ENCODE measurements around the gene CD276. TPM values are rescaled to one million over a fixed set of nuclear protein-coding genes. Genes with fewer than 3 reads are reported as not detected.

CD276 gene
- total RNA-seq, 4 donors from 2014 or later = 64.2 to 100 (median 74.2) TPM

DNA sequence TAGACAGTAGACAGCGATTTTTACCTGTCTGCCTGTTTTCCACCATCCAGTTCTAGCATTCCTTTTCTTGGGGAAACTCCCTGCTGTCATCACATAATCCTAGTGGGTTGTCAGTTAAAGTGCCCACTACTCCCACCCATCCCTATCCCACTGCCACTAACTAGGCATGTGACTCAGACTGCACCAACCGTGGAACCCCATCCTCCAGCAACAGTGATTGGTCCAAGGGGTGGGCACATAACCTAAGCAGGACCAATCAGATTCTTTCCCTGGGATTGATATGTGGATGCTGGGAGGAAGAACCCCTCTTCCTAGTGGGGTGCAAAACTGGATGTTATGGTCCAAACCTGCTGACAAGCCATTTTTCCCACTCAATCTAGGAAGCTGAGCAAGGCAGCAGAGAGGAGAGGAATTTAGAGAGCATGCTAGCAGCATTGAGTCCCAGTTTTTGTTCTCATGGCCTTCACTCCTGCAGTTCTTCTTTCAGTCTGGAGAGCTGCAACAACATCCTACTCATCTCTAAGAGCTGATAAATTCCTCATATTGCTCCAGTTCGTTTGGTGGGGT, 72.8 kb downstream of the CD276 start:
- H3K36me3 ChIP-seq = no peaks in the 10 kb centered on the region
- peaks cover 44% of the 10 kb centered on the region for H3K27me3 ChIP-seq
- no peak overlapping the region for H3K27ac ChIP-seq
- DNase-seq (ENCODE audit: low spot score in 2 of 2) = no peak
- no peak overlapping the region for H3K4me3 ChIP-seq
- peaks cover 23% of the 10 kb centered on the region for H3K4me1 ChIP-seq
- H3K9me3 ChIP-seq = no peaks in the 10 kb centered on the region
- TF ChIP-seq, protein P1, sequence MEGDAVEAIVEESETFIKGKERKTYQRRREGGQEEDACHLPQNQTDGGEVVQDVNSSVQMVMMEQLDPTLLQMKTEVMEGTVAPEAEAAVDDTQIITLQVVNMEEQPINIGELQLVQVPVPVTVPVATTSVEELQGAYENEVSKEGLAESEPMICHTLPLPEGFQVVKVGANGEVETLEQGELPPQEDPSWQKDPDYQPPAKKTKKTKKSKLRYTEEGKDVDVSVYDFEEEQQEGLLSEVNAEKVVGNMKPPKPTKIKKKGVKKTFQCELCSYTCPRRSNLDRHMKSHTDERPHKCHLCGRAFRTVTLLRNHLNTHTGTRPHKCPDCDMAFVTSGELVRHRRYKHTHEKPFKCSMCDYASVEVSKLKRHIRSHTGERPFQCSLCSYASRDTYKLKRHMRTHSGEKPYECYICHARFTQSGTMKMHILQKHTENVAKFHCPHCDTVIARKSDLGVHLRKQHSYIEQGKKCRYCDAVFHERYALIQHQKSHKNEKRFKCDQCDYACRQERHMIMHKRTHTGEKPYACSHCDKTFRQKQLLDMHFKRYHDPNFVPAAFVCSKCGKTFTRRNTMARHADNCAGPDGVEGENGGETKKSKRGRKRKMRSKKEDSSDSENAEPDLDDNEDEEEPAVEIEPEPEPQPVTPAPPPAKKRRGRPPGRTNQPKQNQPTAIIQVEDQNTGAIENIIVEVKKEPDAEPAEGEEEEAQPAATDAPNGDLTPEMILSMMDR (IDR thresholded peaks at IDR 0.05) = no peak
- TF ChIP-seq EP300 (IDR thresholded peaks at IDR 0.05) (no peak), POLR2AphosphoS5 (IDR thresholded peaks at IDR 0.05) (no peak), POLR2A (IDR thresholded peaks at IDR 0.05) (no peak)
- 61% methylated on average over 3 of the region's 3 CpGs for WGBS

DNA sequence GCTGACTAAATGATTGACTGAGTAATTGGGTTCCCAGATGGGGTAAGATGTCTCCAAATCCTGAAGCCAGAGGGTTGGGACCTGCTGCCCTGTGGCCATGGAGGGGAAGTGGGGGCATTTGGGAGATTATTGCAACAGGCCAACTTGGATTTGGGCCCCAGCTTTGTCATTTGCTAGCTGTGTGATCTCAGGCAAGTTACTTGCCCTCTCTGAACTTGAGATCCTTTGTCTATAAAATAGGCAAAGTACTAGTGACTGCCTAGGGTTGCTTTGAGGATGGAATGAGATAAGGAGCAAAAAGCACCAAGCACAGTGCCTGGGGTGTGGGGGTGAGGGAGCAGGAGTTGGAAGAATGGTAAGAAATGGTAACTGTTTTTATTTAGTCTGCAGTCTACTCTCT, 73.4 kb downstream of the CD276 start:
- H3K4me1 ChIP-seq = peaks cover 18% of the 10 kb centered on the region
- no peak for TF ChIP-seq EP300 (IDR thresholded peaks at IDR 0.05)
- TF ChIP-seq POLR2AphosphoS5 (IDR thresholded peaks at IDR 0.05) = no peak
- TF ChIP-seq, protein P1 (IDR thresholded peaks at IDR 0.05) = no peak
- TF ChIP-seq POLR2A (IDR thresholded peaks at IDR 0.05) = no peak
- no peaks in the 10 kb centered on the region for H3K9me3 ChIP-seq
- H3K36me3 ChIP-seq = no peaks in the 10 kb centered on the region
- no peak overlapping the region for H3K27ac ChIP-seq
- no peak for DNase-seq (ENCODE audit: low spot score in 2 of 2)
- peaks cover 38% of the 10 kb centered on the region for H3K27me3 ChIP-seq
- H3K4me3 ChIP-seq = no peak overlapping the region

DNA sequence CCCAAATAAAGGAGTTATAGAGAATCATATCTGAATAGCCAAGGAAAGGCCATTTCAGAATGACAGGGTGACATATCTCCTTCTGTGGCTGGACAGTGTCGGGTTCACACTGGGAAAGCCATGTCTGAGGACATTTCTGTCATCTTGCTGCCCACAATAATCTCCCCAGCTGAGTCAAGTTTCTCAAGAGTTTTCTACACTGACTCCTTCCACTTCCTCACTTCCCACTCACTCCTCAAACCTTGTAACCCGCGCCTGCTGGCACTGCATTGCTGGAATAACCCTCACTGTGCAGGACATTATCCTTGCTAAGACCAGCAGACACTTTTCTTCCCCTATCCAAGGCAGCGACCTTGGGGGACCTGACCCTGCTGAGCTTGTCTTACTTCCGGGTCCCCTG, 74.3 kb downstream of the CD276 start:
- 72% methylated on average over 5 of the region's 5 CpGs for WGBS
- Histone ChIP-seq H3K9me3 (no peaks in the 10 kb centered on the region), H3K27me3 (peaks cover 34% of the 10 kb centered on the region), H3K27ac (no peak overlapping the region), H3K4me3 (no peak overlapping the region), H3K4me1 (peaks cover 11% of the 10 kb centered on the region), H3K36me3 (no peaks in the 10 kb centered on the region)
- DNase-seq (ENCODE audit: low spot score in 2 of 2) = no peak
- TF ChIP-seq POLR2AphosphoS5 (IDR thresholded peaks at IDR 0.05) = no peak
- TF ChIP-seq EP300 (IDR thresholded peaks at IDR 0.05) = no peak
- TF ChIP-seq, protein P1 (IDR thresholded peaks at IDR 0.05) = no peak
- TF ChIP-seq POLR2A (IDR thresholded peaks at IDR 0.05) = no peak

DNA sequence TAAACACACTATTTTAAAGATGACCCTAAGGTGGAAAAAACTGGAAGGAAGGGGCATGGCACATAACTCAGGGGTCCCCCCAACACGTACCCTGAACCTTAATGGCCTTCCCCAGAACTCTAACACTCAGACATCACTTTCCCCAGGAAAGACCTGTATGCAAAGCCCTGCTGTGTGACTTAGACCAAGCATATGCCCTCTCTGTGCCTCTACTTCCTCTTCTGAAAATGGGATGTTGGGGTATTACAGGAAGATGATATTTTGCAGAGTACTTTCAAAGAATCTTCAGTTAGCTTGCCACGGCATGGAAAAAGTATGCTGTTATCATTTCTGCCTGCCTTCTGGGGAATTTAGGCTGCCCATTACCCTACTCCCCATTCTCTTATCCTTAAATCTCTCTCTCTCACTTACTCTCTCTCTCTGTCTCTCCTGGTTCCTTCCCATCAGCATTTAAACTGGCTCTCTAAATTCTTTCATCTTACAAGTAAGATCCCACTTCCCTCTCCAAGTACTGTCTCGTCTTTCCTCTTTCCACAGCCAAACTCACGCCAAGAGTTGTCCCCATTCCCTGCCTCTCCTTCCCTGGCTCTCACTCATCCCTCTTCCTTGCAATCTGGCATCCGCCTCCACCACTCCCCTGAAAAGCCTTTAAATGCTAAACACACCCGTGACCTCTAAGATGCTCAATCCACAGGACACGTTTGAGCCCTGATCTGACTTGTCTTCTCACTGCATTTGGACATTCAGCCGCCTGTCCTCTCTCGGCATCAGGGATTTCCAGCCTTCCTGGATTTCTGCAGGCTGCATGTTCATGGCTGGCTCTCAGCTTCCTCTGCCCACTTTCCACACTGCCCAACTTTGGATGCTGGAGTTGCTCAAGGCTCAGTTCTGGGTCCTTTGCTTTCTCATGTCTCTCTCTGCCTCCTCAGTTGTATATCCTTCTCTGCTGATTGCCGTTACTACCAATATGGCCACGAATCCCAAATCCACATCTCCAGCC, 76.4 kb downstream of the CD276 start:
- Histone ChIP-seq H3K9me3 (no peaks in the 10 kb centered on the region), H3K36me3 (no peaks in the 10 kb centered on the region), H3K27me3 (peaks cover 34% of the 10 kb centered on the region), H3K27ac (no peak overlapping the region), H3K4me1 (no peaks in the 10 kb centered on the region), H3K4me3 (no peak overlapping the region)
- WGBS = 38% methylated on average over 11 of the region's 11 CpGs
- TF ChIP-seq, protein P1 (IDR thresholded peaks at IDR 0.05) = no peak
- TF ChIP-seq EP300 (IDR thresholded peaks at IDR 0.05) (no peak), POLR2AphosphoS5 (IDR thresholded peaks at IDR 0.05) (no peak)
- DNase-seq (ENCODE audit: low spot score in 2 of 2) = no peak

DNA sequence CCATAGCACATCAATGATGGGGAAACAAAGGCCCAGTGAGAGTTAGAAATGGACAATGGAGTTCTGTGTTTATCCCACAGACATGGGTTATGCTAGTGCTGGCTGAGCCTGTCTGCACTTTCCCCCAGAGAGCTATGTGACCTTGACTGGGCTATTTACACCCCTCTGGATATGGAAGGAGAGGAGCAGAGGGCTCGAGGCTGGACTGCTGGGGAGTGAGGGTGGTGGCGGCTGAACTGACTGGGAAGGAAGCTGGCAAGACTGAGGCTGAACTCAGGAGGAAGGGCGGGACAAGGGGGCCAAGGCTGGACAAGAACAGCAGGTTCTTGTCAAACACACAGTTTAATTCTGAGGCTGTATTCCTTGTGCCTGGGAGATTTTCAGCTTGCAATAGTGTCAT, 79.7 kb downstream of the CD276 start:
- H3K9me3 ChIP-seq = no peaks in the 10 kb centered on the region
- DNase-seq (ENCODE audit: low spot score in 2 of 2) = no peak
- TF ChIP-seq, protein P1 (IDR thresholded peaks at IDR 0.05) = no peak
- TF ChIP-seq POLR2A (IDR thresholded peaks at IDR 0.05) (no peak), POLR2AphosphoS5 (IDR thresholded peaks at IDR 0.05) (no peak), EP300 (IDR thresholded peaks at IDR 0.05) (no peak)
- 75% methylated on average over 3 of the region's 3 CpGs for WGBS
- no peak overlapping the region for H3K4me3 ChIP-seq
- H3K27ac ChIP-seq = no peak overlapping the region
- peaks cover 19% of the 10 kb centered on the region for H3K27me3 ChIP-seq
- no peaks in the 10 kb centered on the region for H3K4me1 ChIP-seq
- no peaks in the 10 kb centered on the region for H3K36me3 ChIP-seq

Measured in suprapubic skin (tissue), 4 donors.